GM20431 (cell line): ENCODE measurements around the gene SNX11.

Source experiments
- in situ Hi-C: fragments of 300-500 bp; cut with MseI, MboI; formaldehyde crosslinking; loops from one replicate; pipeline ENCODE4 v1.15.0; 2020; ENCODE audit warnings: low sequenced_read_pairs; ENCODE audit not compliant: unreplicated experiment

SNX11 gene

DNA sequence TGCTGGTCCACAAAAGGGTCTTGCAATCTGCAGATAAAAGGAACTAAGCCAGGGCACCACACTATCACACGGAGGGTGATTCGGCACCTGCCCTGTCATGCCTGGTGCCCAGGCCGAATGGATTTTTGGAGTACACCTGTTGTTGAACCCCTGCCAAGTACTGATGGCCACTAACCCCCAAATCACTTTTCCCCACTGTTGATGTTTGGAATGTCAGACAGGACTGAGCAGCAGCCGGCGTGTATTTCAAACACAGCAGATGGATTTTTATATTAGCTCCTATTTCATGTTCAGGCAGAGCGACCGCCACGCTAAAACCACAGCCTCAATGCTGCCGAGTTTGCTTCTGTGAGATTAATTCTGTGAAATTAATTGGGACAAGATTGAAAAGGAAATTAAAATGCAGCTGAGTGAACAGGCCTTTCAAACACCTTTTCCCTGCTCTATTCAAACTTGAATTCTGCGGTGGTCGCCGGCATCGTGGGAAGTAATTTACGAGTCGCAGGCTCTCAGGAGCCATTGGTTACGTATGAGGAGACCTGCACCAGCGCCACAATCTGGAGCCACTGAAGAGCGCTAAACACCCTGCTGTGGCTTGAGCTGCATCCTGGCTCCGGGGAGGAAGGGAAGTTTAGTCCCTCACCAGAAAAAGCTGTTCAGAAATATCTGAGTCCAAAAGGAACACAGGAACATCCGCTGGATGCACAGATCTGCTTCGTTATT, 48.5 kb downstream of the SNX11 start:
- in situ Hi-C loops, result no loop called here

DNA sequence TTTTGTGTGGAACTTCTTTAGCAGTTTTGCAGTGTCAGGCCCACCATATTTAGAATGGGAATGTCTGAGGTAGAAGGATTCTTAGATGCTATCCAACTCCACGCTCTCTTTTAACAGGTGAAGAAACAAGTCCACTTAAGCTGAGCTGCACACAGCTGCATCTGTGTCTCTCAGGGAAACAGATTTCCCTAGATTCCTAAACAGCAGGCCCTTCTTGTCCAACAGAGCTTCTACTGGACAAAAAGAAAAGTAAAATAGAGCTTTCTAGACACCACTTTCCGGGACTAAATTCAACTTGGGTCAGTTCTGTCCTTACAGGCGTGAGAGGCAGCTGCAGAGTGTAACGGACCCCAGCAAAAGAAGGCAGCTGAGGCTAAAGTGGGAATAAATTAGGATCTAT, 51.7 kb downstream of the SNX11 start:
- in situ Hi-C loops, result no loop called here

DNA sequence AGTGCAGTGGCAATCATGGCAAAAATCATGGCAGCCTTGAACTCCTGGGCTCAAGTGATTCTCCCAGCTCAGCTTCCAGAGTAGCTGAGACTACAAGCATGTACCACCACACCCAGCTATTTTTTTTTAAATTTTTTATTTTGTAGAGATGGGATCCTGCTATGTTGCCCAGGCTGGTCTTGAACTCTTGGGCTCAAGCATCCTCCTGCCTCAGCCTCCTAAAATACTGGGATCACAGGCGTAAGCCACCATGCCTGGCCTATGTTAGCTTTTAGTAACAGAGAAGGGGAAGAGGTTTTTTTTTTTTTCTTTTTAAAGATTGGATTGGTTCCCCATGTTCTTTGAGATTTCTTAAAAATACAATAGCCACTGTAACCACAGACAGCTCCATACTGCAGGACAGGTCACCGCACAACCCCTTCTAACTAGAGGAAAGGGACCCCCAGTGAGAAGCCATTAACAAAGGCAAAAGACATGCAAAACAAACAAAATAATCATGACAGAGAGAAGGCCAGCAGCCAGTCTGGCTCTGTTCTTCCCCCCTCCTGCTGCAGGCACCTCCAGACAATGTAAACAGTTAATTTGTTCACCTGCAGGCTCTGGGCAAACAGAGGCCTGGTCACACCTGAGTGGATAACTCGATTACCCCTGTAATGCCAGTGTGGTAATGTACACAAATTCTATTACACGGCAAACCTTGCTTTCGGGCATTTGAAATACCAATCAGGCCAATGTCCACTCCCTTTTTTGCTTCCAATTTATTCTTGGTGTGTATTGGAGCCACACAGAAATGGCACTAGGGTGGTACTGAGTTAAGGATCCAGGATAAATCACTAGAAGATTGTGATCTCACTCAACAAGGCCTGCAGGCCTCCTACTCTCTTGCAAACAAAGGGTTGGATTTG, 52.9 kb downstream of the SNX11 start:
- in situ Hi-C loops, result no loop called here

DNA sequence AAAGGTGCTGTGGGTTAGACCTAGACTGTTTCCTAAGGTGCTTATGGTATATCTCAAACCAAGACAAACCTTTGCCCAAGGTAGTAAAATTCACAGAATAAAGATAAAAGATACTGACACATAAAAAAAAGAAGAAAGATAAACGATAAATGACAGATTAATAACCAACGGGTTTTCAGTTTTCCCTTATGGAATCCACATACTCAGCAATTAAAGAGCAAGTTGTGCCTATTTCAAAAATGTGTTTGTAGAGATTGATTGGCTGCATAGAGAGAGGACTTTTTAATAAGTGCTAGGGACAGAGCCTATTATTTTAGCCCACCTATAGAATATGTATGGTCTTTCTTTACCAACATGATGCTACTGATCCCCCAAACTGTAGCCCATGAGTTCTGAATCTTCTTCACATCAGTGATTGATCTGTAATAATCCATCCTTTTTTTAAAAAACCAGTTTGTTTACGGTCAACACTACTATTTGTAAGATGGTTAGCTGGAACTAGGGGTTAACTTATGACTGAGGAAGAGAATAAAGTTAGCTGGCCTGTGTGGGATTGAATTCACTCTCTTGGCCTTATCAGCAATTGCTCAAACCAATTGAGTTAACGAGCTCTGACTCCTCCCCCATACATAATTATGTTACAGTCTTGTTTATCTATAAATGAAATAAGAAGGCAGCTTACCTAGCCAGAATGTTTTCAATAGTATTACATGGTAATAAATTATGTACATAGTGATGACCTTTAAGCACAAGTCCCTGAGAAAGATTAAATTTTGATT, 53.8 kb downstream of the SNX11 start:
- in situ Hi-C loops, result no loop called here

DNA sequence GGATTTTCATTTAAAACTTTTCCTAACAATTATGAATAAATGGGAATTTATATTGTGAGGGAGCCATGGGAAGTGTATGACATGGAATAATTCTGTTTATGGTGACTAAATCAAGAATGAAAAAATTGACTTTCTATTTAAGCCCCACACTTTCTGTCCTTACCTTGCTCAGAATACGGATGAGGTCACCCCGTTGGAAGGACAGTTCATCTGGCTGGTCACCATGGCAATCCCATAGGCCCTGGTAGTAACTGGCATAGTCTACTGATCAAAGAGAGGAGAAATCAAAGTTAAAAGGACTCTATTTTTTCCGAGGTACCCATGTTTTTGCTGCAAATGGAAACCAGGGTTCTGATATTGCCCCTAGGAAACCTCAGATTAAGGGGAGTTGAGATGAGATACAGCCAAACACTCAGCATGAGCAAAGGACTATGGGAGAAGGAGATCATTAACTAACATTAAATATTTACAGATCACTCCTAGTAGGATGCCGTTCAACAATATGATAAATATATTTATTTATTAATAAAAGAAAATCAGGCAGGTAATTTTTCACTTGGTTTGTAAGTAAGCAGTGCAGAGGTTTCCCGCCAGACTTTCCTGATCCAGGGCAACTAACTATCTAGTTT, 54.9 kb downstream of the SNX11 start:
- in situ Hi-C loops, result no loop called here

DNA sequence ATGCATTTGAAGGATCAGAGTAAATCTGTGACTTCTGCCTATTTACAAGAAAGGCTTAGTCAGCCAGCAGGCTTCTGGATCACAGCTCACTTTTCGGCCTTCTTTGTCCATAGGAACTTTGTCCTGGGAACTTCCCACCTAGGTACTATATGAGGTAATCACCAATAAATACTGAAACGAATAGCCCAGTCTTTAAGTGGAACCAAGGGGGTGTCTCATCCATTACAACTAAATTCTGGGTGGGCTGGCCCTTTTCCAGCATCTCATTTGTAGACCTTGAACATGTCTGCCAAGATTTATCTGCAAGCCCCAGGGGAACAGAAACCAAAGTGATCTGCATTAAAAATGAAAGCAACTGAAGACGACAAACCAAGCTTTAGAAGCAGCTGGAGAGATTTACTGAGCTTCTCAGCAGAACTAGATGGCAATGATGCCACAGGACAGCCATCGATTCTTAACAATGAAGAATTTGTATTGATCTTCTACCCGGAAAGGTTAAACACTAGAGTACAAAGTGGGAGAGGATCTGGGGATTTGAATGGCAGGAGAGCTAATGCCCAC, 55.5 kb downstream of the SNX11 start:
- in situ Hi-C loops, result no loop called here

DNA sequence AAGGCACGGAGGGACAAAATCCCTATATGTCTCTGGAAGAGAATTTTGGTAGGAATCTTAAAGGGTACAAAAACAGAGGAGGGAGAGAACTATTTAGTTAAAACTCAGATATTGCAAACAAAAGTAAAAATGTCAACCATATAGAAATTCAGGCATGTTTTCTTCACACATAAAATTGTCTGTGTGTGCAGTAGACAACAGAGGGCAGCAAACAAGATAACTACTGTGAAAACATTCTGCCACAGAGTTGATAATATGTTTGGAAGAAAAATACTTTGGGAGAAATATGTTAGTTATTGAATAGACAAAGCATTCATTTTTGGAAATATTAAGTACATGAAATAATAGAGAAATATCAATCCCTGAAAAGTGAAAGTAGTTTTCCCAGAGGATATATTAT, 56.2 kb downstream of the SNX11 start:
- in situ Hi-C loops, result no loop called here

DNA sequence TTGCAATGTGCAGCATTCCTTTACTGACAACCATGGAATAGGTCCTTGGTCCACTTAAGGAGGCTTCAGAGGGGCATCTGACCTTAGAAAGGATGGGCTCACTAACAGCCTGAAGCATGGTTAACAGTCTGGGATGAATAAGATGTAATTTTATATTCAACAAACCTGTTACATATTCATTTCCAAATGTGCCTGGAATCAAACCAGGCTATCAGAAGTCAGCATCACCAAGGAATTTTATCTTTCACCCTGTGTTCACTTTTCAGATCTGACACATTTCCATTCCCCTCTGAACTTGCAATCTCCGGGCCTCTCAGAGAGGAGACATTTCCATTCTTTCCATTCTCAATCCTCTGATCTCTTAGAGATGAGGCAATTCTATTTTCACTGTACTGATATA, 62.4 kb downstream of the SNX11 start:
- in situ Hi-C loops, result no loop called here
